ENCODE data around the gene DNAJB6. TPM values are rescaled to one million over a fixed set of nuclear protein-coding genes. Genes with fewer than 3 reads are reported as not detected.
A peak's percentile ranks its signal among the peaks of the same experiment; 100 is the strongest.

The DNAJB6 gene
- total RNA-seq, 1 experiment from 2014 or later, result 108 TPM

- no peak overlapping the region for H3K27ac Mint-ChIP-seq (ENCODE audit: unreplicated experiment)
- H3K4me1 Mint-ChIP-seq (ENCODE audit: low read depth, unreplicated experiment), result no peaks in the 10 kb centered on the region
- BruUV-seq (replicated peaks), result no TSS peak
- no peaks in the 10 kb centered on the region for H3K4me1 ChIP-seq
- H3K36me3 ChIP-seq (ENCODE audit: control insufficient read depth, insufficient read depth, low read length), result no peaks in the 10 kb centered on the region
- peaks cover 16% of the 10 kb centered on the region for H3K9me3 Mint-ChIP-seq (ENCODE audit: unreplicated experiment)
- H3K36me3 Mint-ChIP-seq (ENCODE audit: insufficient read depth, unreplicated experiment), result peaks cover 4% of the 10 kb centered on the region
- DNase-seq, result no peak
- POLR2A ChIA-PET, result no interaction called here
- H3K4me3 Mint-ChIP-seq (ENCODE audit: unreplicated experiment), result no peak overlapping the region
- H3K4me3 ChIP-seq (ENCODE audit: low read depth, low read length), result no peak overlapping the region
- H3K27me3 Mint-ChIP-seq (ENCODE audit: insufficient read depth, unreplicated experiment), result peaks cover 6% of the 10 kb centered on the region
- intact Hi-C loops (cut with micrococcal nuclease; ENCODE audit: unreplicated experiment), result no loop called here
- no peak for TF ChIP-seq CTCF (IDR thresholded peaks at IDR 0.05; ENCODE audit: insufficient read depth in 1 of 2, low read depth in 1 of 2, low read length in 1 of 2, severe bottlenecking in 1 of 2, unreplicated experiment in 1 of 2)
- H3K9me3 ChIP-seq, result peaks cover 7% of the 10 kb centered on the region; the same call in 1 of the 2 replicates
- CTCF ChIA-PET, result no interaction called here
- no peaks in the 10 kb centered on the region for H3K27me3 ChIP-seq (replicated peaks; ENCODE audit: control insufficient read depth, insufficient read depth, low read length)
Observed at GRCh38 chr7:157444011-157444842, 107.4 kb downstream of the DNAJB6 start.

- peaks cover 10% of the 10 kb centered on the region for H3K9me3 Mint-ChIP-seq (ENCODE audit: unreplicated experiment)
- H3K27me3 ChIP-seq (replicated peaks; ENCODE audit: control insufficient read depth, insufficient read depth, low read length), result no peaks in the 10 kb centered on the region
- H3K4me1 Mint-ChIP-seq (ENCODE audit: low read depth, unreplicated experiment), result no peaks in the 10 kb centered on the region
Observed at GRCh38 chr7:157444843-157445135, 108.0 kb downstream of the DNAJB6 start.

GRCh38 chr7:157445246-157445955 is 108.6 kb downstream of the DNAJB6 start:
- intact Hi-C loops (cut with micrococcal nuclease; ENCODE audit: unreplicated experiment), result no loop called here
- ChIA-PET POLR2A (no interaction called here), CTCF (no interaction called here)
- peak in 1 of 2 experiments; percentile 27 for DNase-seq
- no peak for TF ChIP-seq CTCF (IDR thresholded peaks at IDR 0.05; ENCODE audit: insufficient read depth in 1 of 2, low read depth in 1 of 2, low read length in 1 of 2, severe bottlenecking in 1 of 2, unreplicated experiment in 1 of 2)
- H3K27ac Mint-ChIP-seq (ENCODE audit: unreplicated experiment), result no peak overlapping the region
- no peak overlapping the region for H3K4me3 Mint-ChIP-seq (ENCODE audit: unreplicated experiment)
- no peaks in the 10 kb centered on the region for H3K36me3 Mint-ChIP-seq (ENCODE audit: insufficient read depth, unreplicated experiment)
- no peaks in the 10 kb centered on the region for H3K27me3 Mint-ChIP-seq (ENCODE audit: insufficient read depth, unreplicated experiment)
- no TSS peak for BruUV-seq (replicated peaks)
- H3K9me3 Mint-ChIP-seq (ENCODE audit: unreplicated experiment), result peaks cover 4% of the 10 kb centered on the region
- Histone ChIP-seq H3K36me3 (ENCODE audit: control insufficient read depth, insufficient read depth, low read length) (no peaks in the 10 kb centered on the region), H3K4me3 (ENCODE audit: low read depth, low read length) (no peak overlapping the region), H3K9me3 (peaks cover 7% of the 10 kb centered on the region; the same call in 1 of the 2 replicates), H3K27me3 (replicated peaks; ENCODE audit: control insufficient read depth, insufficient read depth, low read length) (no peaks in the 10 kb centered on the region), H3K4me1 (no peaks in the 10 kb centered on the region)
- H3K4me1 Mint-ChIP-seq (ENCODE audit: low read depth, unreplicated experiment), result no peaks in the 10 kb centered on the region

More at GRCh38 chr7:157444843-157445135, 108.0 kb downstream of the DNAJB6 start:
- Histone ChIP-seq H3K4me3 (ENCODE audit: low read depth, low read length) (no peak overlapping the region), H3K36me3 (ENCODE audit: control insufficient read depth, insufficient read depth, low read length) (no peaks in the 10 kb centered on the region), H3K4me1 (no peaks in the 10 kb centered on the region), H3K9me3 (peaks cover 7% of the 10 kb centered on the region; the same call in 1 of the 2 replicates)
- H3K4me3 Mint-ChIP-seq (ENCODE audit: unreplicated experiment), result no peak overlapping the region
- no peak for DNase-seq
- no peak for TF ChIP-seq CTCF (IDR thresholded peaks at IDR 0.05; ENCODE audit: insufficient read depth in 1 of 2, low read depth in 1 of 2, low read length in 1 of 2, severe bottlenecking in 1 of 2, unreplicated experiment in 1 of 2)
- ChIA-PET POLR2A (no interaction called here), CTCF (no interaction called here)
- no TSS peak for BruUV-seq (replicated peaks)
- H3K27ac Mint-ChIP-seq (ENCODE audit: unreplicated experiment), result no peak overlapping the region
- H3K27me3 Mint-ChIP-seq (ENCODE audit: insufficient read depth, unreplicated experiment), result peaks cover 2% of the 10 kb centered on the region
- intact Hi-C loops (cut with micrococcal nuclease; ENCODE audit: unreplicated experiment), result no loop called here
- no peaks in the 10 kb centered on the region for H3K36me3 Mint-ChIP-seq (ENCODE audit: insufficient read depth, unreplicated experiment)

All from Caco-2 (cell line).